ENCODE data around the gene SLC7A4. TPM values are rescaled to one million over a fixed set of nuclear protein-coding genes. Genes with fewer than 3 reads are reported as not detected.
A peak's percentile ranks its signal among the peaks of the same experiment; 100 is the strongest.

SLC7A4 gene
- total RNA-seq (under 1 TPM in 3 of 5 donors, not detected in 2; 0.14 to 0.76 (median 0.41) TPM), total RNA-seq (0 to 0.34 (median 0) reads per million in 29 experiments)
- 0.09 TPM for total RNA-seq (2013)

DNA sequence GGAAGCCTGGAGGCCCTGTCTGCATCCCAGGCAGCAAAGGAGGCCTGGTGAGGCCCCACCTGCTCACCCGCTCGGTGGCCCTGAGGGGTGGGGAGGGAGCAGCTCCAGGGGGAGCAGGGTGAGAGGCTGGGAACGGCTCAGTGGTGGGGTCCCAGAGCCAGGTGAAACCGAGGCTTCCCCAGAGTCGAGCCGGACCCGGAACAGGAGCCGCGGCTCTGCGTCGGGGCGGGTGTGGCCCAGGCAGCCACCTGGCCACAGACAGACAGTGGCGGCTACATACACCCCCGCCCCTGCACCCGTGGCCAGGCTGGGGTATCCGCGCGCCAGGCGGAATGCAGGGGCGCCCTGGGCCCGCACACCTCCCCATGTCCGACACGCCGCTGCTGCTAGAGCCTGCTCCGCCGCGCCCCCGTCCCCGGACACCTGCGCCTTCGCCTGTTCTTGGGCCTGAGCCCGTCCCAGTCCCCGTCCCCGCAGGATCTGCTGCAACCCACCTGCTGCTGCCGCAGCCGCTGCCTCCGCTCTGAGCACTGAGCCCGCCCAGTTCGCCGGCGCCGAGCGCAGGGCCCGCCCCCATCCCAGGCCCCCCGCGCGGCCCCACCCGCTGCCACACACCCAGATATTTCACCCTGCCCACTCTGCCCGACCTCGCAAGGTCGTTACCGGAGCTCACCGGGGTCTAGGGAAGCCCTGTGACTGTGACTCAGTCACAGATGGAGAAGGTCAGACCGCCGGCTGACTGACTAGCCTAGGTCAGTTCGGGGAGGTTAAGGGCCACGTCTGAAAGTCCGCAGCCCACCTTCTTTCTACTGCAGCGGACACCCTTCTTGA, at the start of gene SLC7A4:
TSS of gene SLC7A4 (minus strand) at position 525 of the 831 bp plus-strand sequence. CDS start 749 bp downstream, outside the sequence.
- H3K4me1 Mint-ChIP-seq: peaks cover 1 to 5% (median 4%) of the 10 kb centered on the region in 3 donors
- CTCF ChIA-PET: no interaction called here
- H3K27me3 ChIP-seq (replicated peaks in 1 of 2; ENCODE audit: control insufficient read depth in 2 of 2, extremely low read depth in 1 of 2, insufficient read depth in 2 of 2, low read length in 1 of 2): peaks cover 0 to 65% of the 10 kb centered on the region in 2 experiments
- H3K4me3 ChIP-seq (ENCODE audit: control insufficient read depth in 1 of 2, extremely low read depth in 1 of 2, low read length in 1 of 2): peak within 1 kb of the TSS in 1 of 2 donors; percentile 46
- H3K9me3 ChIP-seq: no peaks in the 10 kb centered on the region
- H3K4me3 Mint-ChIP-seq: peak within 1 kb of the TSS in 2 of 3 donors; percentile 25 to 54
- no peaks in the 10 kb centered on the region for H3K36me3 Mint-ChIP-seq
- 10% methylated on average over 52 of the region's 59 CpGs for WGBS (ENCODE audit: insufficient coverage)
- H3K9me3 Mint-ChIP-seq: no peaks in the 10 kb centered on the region
- H3K27ac Mint-ChIP-seq: no peak within 1 kb of the TSS
- POLR2A ChIA-PET: no interaction called here
- H3K27me3 Mint-ChIP-seq: peaks cover 22 to 45% of the 10 kb centered on the region in 2 donors
- peaks cover 0 to 13% of the 10 kb centered on the region in 2 experiments for H3K4me1 ChIP-seq (ENCODE audit: control insufficient read depth in 1 of 2, extremely low read depth in 1 of 2, insufficient read depth in 2 of 2, low read length in 2 of 2)
- DNase-seq: peak in 3 of 35 experiments; percentile 13 to 24 (median 22)
- H3K36me3 ChIP-seq (ENCODE audit: control insufficient read depth in 2 of 2, extremely low read depth in 1 of 2, insufficient read depth in 1 of 2, low read length in 1 of 2): no peaks in the 10 kb centered on the region
- peak; percentile 50 to 72 (median 63) for ATAC-seq (replicated peaks in 1 of 4)
- H3K27ac ChIP-seq (ENCODE audit: low read length): no peak within 1 kb of the TSS

- peaks cover 0 to 24% of the 10 kb centered on the region in 2 experiments for H3K27me3 ChIP-seq (replicated peaks in 1 of 2; ENCODE audit: control insufficient read depth in 2 of 2, extremely low read depth in 1 of 2, insufficient read depth in 2 of 2, low read length in 1 of 2)
- WGBS (ENCODE audit: insufficient coverage): 89% methylated on average over 26 of the region's 31 CpGs
- ChIA-PET POLR2A (no interaction called here), CTCF (no interaction called here)
- no peak overlapping the region for H3K4me3 ChIP-seq (ENCODE audit: control insufficient read depth in 1 of 2, extremely low read depth in 1 of 2, low read length in 1 of 2)
- no peaks in the 10 kb centered on the region for H3K9me3 ChIP-seq
- no peak overlapping the region for H3K4me3 Mint-ChIP-seq
- peaks cover 0 to 6% of the 10 kb centered on the region in 2 donors for H3K27me3 Mint-ChIP-seq
- H3K27ac Mint-ChIP-seq: no peak overlapping the region
- no peak overlapping the region for H3K27ac ChIP-seq (ENCODE audit: low read length)
- H3K36me3 ChIP-seq (ENCODE audit: control insufficient read depth in 2 of 2, extremely low read depth in 1 of 2, insufficient read depth in 1 of 2, low read length in 1 of 2): no peaks in the 10 kb centered on the region
- ATAC-seq (replicated peaks in 1 of 4): no peak
- H3K9me3 Mint-ChIP-seq: no peaks in the 10 kb centered on the region
- no peaks in the 10 kb centered on the region for H3K4me1 Mint-ChIP-seq
- H3K36me3 Mint-ChIP-seq: no peaks in the 10 kb centered on the region
- no peak for DNase-seq
- no peaks in the 10 kb centered on the region for H3K4me1 ChIP-seq (ENCODE audit: control insufficient read depth in 1 of 2, extremely low read depth in 1 of 2, insufficient read depth in 2 of 2, low read length in 2 of 2)
Measured at GRCh38 chr22:21080435-21081137, 48.2 kb upstream of the SLC7A4 start.

DNA sequence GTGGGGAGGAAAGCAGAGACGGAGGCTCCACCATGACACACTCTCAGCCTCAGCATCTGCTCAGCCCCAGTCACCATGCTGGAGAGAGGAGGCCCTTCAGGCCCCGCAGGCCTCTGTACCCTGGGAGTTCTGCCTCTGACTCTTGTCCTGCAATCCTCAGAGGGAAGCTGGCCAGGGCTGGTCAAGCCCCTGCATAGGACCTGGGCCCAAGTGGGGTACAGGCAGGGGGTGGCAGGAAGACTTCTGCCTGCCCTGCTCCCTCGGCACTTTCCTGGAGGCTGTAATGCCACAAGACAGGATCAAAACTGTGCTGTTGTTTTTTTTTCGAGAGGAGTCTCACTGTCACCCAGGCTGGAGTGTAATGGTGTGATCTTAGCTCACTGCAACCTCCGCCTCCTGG, 47.1 kb upstream of the SLC7A4 start:
- H3K36me3 ChIP-seq (ENCODE audit: control insufficient read depth in 2 of 2, extremely low read depth in 1 of 2, insufficient read depth in 1 of 2, low read length in 1 of 2): no peaks in the 10 kb centered on the region
- no peak overlapping the region for H3K4me3 ChIP-seq (ENCODE audit: control insufficient read depth in 1 of 2, extremely low read depth in 1 of 2, low read length in 1 of 2)
- H3K27ac ChIP-seq (ENCODE audit: low read length): no peak overlapping the region
- ChIA-PET POLR2A (no interaction called here), CTCF (no interaction called here)
- no peaks in the 10 kb centered on the region for H3K4me1 ChIP-seq (ENCODE audit: control insufficient read depth in 1 of 2, extremely low read depth in 1 of 2, insufficient read depth in 2 of 2, low read length in 2 of 2)
- WGBS (ENCODE audit: insufficient coverage): 100% methylated on average over 1 of the region's 5 CpGs
- Mint-ChIP-seq H3K27ac (no peak overlapping the region), H3K27me3 (peaks cover 0 to 6% of the 10 kb centered on the region in 2 donors), H3K4me3 (no peak overlapping the region), H3K9me3 (no peaks in the 10 kb centered on the region), H3K36me3 (no peaks in the 10 kb centered on the region), H3K4me1 (no peaks in the 10 kb centered on the region)
- no peaks in the 10 kb centered on the region for H3K9me3 ChIP-seq
- DNase-seq: no peak
- peaks cover 0 to 24% of the 10 kb centered on the region in 2 experiments for H3K27me3 ChIP-seq (replicated peaks in 1 of 2; ENCODE audit: control insufficient read depth in 2 of 2, extremely low read depth in 1 of 2, insufficient read depth in 2 of 2, low read length in 1 of 2)
- no peak for ATAC-seq (replicated peaks in 1 of 4)

GRCh38 chr22:21078916-21079315, 46.6 kb upstream of the SLC7A4 start:
- 83% methylated on average over 11 of the region's 11 CpGs for WGBS (ENCODE audit: insufficient coverage)
- no peaks in the 10 kb centered on the region for H3K9me3 Mint-ChIP-seq
- DNase-seq (no peak), ATAC-seq (replicated peaks in 1 of 4) (no peak)
- no peaks in the 10 kb centered on the region for H3K9me3 ChIP-seq
- no peaks in the 10 kb centered on the region for H3K36me3 Mint-ChIP-seq
- H3K36me3 ChIP-seq (ENCODE audit: control insufficient read depth in 2 of 2, extremely low read depth in 1 of 2, insufficient read depth in 1 of 2, low read length in 1 of 2): no peaks in the 10 kb centered on the region
- H3K27ac ChIP-seq (ENCODE audit: low read length): no peak overlapping the region
- no peak overlapping the region for H3K27ac Mint-ChIP-seq
- H3K27me3 ChIP-seq (replicated peaks in 1 of 2; ENCODE audit: control insufficient read depth in 2 of 2, extremely low read depth in 1 of 2, insufficient read depth in 2 of 2, low read length in 1 of 2): peaks cover 0 to 24% of the 10 kb centered on the region in 2 experiments
- peaks cover 0 to 6% of the 10 kb centered on the region in 2 donors for H3K27me3 Mint-ChIP-seq
- H3K4me3 ChIP-seq (ENCODE audit: control insufficient read depth in 1 of 2, extremely low read depth in 1 of 2, low read length in 1 of 2): no peak overlapping the region
- no peaks in the 10 kb centered on the region for H3K4me1 Mint-ChIP-seq
- no peaks in the 10 kb centered on the region for H3K4me1 ChIP-seq (ENCODE audit: control insufficient read depth in 1 of 2, extremely low read depth in 1 of 2, insufficient read depth in 2 of 2, low read length in 2 of 2)
- POLR2A ChIA-PET: no interaction called here
- no peak overlapping the region for H3K4me3 Mint-ChIP-seq
- CTCF ChIA-PET: no interaction called here

- CTCF ChIA-PET: no interaction called here
Measured at GRCh38 chr22:21077884-21078508, 45.6 kb upstream of the SLC7A4 start.

DNA sequence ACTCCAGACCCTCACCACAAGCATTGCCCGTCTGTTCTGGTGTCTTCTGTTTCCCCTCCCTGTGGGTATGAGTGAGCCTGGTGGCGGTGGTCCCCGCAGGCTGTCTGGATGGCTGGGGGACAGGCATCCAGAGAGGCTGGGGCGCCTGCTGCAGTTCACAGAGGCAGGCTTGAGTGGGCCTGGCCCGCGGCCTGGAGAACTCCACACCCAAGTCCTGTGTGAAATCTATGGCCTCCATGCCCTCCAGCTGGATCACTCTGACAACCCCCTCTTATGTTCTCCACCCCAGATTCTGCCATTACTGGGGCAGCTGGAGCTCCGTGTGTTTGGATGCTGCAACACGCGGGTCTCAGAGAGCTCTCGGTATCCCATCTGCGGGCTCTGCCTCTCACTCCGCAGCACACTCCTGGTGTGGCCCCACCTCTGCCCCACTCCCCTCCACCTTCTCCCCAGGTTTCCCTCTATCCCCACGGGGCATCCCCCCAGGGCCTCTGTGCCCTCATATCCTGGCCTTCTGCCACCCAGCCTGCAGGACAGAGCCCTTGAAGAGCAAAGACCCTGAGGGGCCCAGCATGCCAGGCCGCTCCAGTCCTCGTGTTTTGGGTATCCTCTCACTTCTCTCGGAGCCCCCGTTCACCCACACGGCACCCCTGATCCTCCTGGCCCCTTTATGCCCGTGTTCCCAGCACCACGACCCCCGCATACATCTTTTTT, 44.7 kb upstream of the SLC7A4 start:
- H3K4me1 Mint-ChIP-seq: no peaks in the 10 kb centered on the region
- no peak for DNase-seq
- Histone ChIP-seq H3K4me1 (ENCODE audit: control insufficient read depth in 1 of 2, extremely low read depth in 1 of 2, insufficient read depth in 2 of 2, low read length in 2 of 2) (no peaks in the 10 kb centered on the region), H3K9me3 (no peaks in the 10 kb centered on the region), H3K27ac (ENCODE audit: low read length) (no peak overlapping the region), H3K36me3 (ENCODE audit: control insufficient read depth in 2 of 2, extremely low read depth in 1 of 2, insufficient read depth in 1 of 2, low read length in 1 of 2) (no peaks in the 10 kb centered on the region), H3K4me3 (ENCODE audit: control insufficient read depth in 1 of 2, extremely low read depth in 1 of 2, low read length in 1 of 2) (no peak overlapping the region), H3K27me3 (replicated peaks in 1 of 2; ENCODE audit: control insufficient read depth in 2 of 2, extremely low read depth in 1 of 2, insufficient read depth in 2 of 2, low read length in 1 of 2) (peaks cover 0 to 27% of the 10 kb centered on the region in 2 experiments)
- ChIA-PET POLR2A (no interaction called here), CTCF (no interaction called here)
- H3K36me3 Mint-ChIP-seq: no peaks in the 10 kb centered on the region
- H3K27me3 Mint-ChIP-seq: peaks cover 0 to 6% of the 10 kb centered on the region in 2 donors
- H3K4me3 Mint-ChIP-seq: no peak overlapping the region
- 87% methylated on average over 7 of the region's 21 CpGs for WGBS (ENCODE audit: insufficient coverage)
- no peaks in the 10 kb centered on the region for H3K9me3 Mint-ChIP-seq
- H3K27ac Mint-ChIP-seq: no peak overlapping the region
- ATAC-seq (replicated peaks in 1 of 4): no peak

More at GRCh38 chr22:21077884-21078508, 45.6 kb upstream of the SLC7A4 start:
- POLR2A ChIA-PET: no interaction called here
- no peaks in the 10 kb centered on the region for H3K9me3 Mint-ChIP-seq
- Histone ChIP-seq H3K27me3 (replicated peaks in 1 of 2; ENCODE audit: control insufficient read depth in 2 of 2, extremely low read depth in 1 of 2, insufficient read depth in 2 of 2, low read length in 1 of 2) (peaks cover 0 to 24% of the 10 kb centered on the region in 2 experiments), H3K4me1 (ENCODE audit: control insufficient read depth in 1 of 2, extremely low read depth in 1 of 2, insufficient read depth in 2 of 2, low read length in 2 of 2) (no peaks in the 10 kb centered on the region), H3K27ac (ENCODE audit: low read length) (no peak overlapping the region), H3K9me3 (no peaks in the 10 kb centered on the region), H3K4me3 (ENCODE audit: control insufficient read depth in 1 of 2, extremely low read depth in 1 of 2, low read length in 1 of 2) (no peak overlapping the region), H3K36me3 (ENCODE audit: control insufficient read depth in 2 of 2, extremely low read depth in 1 of 2, insufficient read depth in 1 of 2, low read length in 1 of 2) (no peaks in the 10 kb centered on the region)
- DNase-seq (no peak), ATAC-seq (replicated peaks in 1 of 4) (no peak)
- H3K27me3 Mint-ChIP-seq: peaks cover 0 to 6% of the 10 kb centered on the region in 2 donors
- no peak overlapping the region for H3K27ac Mint-ChIP-seq
- no peaks in the 10 kb centered on the region for H3K36me3 Mint-ChIP-seq
- no peaks in the 10 kb centered on the region for H3K4me1 Mint-ChIP-seq
- no peak overlapping the region for H3K4me3 Mint-ChIP-seq
- WGBS (ENCODE audit: insufficient coverage): 75% methylated on average over 15 of the region's 16 CpGs
